Daoy (cell line): ENCODE data around the gene HDHD2. TPM values are rescaled to one million over a fixed set of nuclear protein-coding genes. Genes with fewer than 3 reads are reported as not detected.
A peak's percentile ranks its signal among the peaks of the same experiment; 100 is the strongest.
"Not testable (repeated sequence)": the region's sequence is repeated elsewhere in the genome, so short reads cannot be mapped to it uniquely, and the experiment has no call there.

Source experiments
- DNase-seq: peaks from one replicate; pipeline ENCODE4 v3.0.0-alpha.2; 2015; ENCODE audit warnings: low read depth
- total RNA-seq: library from RNA; depleted of rRNA; stranded (reverse); fragments of >200 nt; shearing (Covaris generic); gene quantifications from 2 replicates; pipeline ENCODE4 v1.2.3, GENCODE V29; 2014; rRNA removed

HDHD2 gene, protein sequence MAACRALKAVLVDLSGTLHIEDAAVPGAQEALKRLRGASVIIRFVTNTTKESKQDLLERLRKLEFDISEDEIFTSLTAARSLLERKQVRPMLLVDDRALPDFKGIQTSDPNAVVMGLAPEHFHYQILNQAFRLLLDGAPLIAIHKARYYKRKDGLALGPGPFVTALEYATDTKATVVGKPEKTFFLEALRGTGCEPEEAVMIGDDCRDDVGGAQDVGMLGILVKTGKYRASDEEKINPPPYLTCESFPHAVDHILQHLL
- total RNA-seq = 12.1 and 22.9 TPM in 2 replicates

DNA sequence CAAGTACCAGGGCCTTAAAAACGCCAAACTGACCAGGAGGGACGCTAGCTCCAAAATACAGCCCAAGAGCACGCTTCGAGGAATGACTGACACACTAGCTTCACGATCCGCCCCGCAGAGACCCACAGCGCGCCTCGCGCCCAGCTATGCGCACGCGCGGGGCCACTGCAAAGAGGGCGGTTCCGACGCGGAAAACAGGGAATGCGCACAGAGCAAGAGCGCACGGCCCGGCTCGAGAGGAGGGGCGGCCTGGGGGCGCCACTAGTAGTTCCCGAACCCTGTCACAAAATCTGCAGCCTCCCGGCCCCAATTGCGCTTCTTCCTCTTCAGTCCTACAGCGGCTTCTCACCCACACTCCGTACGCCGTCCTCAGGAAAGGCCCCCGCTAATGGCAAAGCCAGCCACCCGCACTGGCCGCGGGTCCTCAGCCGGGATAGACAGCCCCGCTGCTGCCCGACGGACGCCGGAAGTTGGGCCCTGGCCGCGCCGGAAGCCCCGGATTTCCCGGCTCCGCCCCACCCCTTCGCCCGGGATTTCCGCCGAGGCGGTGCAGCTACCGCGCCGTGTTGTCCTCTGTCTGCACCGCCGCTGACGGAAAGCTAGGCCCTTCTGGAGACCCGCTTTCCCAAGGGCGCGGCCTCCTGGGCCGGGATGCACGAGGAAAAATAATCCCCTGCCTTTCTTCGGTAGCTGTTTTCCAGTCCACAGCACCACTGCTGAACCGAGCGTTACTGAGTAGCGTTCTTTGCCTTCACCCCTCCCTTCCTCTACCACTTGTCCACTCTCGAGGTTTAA, at the start of gene HDHD2:
HDHD2 (minus strand) TSS at position 472 of the 795 bp plus-strand sequence. CDS start 14,061 bp downstream, outside the sequence.
- peak; percentile 83 for DNase-seq

DNA sequence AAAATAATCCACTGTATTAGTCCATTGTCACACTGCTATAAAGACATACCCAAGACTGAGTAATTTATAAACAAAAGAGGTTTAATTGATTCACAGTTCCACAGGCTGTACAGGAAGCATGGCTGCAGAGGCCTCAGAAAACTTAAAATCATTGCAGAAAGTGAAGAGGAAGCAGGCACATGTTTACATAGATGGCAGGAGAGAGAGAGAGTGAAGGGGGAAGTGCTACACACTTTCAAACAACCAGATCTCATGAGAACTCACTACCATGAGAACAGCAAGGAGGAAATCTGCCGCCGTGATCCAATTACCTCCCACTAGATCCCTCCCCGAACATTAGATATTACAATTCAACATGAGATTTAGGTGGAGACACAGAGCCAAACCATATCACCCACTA, 45.7 kb upstream of the HDHD2 start:
- not testable (repeated sequence) for DNase-seq

DNA sequence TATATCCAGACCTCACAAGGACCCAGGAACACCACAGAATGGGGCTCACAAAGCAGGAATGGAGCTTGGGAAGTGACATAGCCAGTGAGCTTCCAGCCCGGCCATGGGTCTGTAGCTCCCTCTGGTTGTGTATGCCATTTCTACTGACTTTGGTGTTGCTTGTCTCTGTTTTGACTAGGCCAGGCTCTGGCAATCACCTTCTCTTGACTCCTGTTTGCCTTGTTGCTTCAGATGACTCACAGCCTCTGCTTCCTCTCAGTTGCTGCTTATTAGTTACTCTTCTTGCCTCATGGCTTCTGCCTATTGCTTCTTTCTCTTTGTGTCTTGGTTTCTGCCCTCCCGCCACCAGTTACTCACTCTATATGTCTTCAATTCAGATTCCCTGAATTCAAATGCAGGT, 41.7 kb upstream of the HDHD2 start:
- peak; percentile 32 for DNase-seq

DNA sequence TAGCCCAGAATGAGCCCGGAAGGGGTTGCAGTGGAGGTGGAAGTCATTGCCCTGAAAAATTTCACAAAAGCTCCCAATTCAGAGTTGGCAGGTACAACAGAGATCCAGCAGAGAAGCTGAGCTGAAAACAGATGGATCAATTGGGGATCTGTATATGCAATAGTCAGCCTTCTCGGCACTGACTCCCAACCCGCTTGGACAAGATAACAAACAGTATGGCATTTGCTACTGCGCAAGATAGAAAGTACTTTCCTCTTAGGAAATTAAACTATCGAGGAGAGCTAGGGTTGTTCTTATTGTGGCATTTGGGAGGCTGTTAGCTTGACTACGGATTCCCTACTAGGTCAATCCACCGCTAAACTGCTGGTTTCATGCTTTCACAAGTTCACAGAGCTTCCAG, 37.4 kb upstream of the HDHD2 start:
- no peak for DNase-seq

DNA sequence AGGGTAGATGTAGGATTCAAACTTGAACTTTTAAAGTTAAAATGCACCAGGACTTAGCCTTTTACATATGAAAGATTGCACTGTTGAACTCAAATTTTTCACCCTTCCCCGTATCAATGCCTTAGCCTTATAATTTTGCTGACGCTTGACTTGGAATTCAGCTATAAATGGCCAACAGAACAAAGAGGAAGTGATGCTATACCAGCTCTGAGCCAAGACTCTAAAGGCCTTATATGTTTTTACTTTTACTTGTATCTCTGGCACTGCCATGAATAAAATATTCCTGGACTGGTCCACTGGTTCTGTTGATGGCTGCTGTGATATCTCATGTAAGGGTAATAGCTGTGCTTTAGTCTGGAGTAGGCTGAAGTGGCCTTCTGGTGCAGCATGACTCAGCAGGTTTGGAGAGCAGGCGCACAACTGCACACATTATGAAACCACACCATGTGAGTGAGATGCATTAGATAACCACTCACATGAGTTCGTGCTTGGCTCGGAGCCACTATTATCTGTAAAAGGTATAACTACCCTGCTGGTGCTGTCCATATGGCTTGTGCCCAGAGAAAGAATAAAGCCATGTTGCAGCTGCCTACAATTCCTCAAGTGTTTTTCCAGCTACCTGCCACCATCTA, 34.2 kb upstream of the HDHD2 start:
- peak; percentile 24 for DNase-seq

DNA sequence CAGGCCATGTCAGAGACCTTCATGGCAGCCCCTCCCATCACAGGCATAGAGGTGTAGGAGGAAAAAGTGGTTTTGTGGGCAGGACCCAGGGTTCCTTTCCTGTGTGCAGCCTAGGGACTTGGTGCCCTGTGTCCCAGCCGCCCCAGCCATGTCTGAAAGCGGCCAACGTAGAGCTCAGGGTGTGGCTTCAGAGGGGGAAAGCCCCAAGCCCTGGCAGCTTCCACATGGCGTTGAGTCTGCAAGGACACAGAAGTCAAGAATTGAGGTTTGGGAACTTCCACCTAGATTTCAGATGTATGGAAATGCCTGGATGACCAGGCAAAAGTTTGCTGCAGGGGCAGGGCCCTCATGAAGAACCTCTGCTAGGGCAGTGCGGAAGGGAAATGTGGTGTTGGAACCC, 31.9 kb upstream of the HDHD2 start:
- not testable (repeated sequence) for DNase-seq

DNA sequence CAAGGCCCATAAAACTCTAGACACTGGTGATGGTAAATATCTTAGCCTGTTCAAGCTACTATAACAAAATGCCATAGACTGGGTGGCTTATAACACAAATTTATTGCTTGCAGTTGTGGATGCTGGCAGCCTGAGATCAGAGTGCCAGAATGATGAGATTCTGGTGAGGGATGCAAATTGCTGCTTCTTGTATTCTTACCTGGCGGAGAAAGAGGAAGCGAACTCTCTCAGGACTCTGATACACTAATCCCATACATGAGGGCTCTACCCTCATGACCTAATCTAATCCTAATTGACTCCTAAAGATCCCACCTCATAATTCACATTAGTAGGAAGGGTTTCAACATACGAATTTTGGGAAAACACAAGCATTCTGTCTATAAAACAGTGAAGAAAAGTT, 30.5 kb upstream of the HDHD2 start:
- no peak for DNase-seq

DNA sequence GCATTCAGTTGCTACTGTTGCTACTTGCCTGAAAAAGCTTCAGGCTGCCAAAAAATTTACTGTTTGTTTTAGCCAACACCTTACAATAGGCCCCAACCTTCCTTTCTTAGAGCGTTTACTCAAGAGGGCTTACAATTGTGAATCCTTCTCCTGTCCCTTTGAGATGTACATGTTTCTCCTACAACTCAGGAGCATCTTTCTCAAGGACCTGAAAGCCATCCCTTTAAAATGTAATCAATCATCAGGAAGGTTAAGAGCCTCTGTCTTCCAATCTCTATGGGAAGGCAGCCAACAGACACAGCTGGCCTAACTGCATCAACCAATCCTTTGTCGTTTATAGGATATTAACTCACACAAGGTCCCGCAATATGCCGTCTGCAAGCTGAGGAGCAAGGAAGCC, 29.2 kb upstream of the HDHD2 start:
- DNase-seq = no peak

DNA sequence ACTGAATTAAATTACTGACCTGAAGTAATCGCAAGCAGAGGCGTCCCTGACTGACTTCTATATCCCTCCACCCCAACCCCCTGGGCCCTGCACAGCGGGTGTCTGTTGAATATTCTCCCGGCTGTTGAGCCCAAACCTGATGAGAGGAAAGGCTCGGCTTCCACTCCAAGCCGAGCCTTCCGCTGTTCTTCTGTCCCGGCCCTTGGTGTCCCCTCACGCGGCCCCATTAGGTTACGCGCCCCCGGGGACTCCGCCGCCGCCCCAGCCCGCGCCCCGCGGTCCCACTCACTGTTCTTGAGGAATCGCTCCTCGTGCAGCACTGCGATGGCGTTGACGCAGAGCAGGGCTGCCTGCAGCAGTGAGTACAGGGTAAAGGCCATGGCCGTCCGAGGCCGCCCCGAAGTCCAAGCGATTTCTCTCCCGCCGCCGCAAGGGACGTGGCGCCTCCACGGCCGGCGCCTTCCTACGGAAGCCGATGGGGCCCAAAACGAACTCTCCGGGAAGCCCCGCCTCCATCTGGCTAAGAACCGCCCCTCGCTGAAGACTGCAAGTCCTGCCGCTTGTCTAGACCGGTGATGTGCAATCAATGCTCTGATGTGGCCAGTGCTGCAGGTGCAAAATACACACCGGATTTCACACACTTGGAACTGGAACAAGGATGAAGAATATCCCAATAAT, 25.7 kb upstream of the HDHD2 start, which contains the start of gene IER3IP1:
IER3IP1 (minus strand) TSS at position 467 of the 678 bp plus-strand sequence; CDS start at position 380, 87 bp downstream.
- DNase-seq = peak; percentile 85

DNA sequence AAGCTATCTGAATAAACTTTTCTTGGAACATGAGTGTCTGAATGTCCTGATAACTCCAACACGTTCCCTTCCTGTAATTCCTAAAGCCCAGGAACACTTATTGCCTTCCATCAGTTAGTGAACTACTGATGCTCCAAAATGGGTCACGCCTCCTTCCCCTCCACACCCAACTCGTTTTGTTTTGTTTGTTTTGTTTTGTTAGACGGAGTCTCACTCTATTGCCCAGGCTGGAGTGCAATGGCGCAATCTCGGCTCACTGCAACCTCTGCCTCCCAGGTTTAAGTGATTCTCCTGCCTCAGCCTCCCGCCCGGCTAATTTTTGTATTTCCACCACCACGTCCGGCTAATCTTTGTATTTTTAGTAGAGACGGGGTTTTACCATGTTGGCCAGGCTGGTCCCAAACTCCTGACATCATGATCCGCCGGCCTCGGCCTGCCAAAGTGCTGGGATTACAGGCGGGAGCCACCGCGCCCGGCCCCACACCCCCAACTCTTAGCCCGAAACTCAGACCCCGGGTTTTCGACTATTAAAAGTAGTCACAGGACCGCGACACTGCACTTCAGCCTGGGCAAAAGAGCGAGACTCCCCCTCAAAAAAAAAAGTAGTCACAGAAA, 25.1 kb upstream of the HDHD2 start:
- DNase-seq = peak; percentile 2

DNA sequence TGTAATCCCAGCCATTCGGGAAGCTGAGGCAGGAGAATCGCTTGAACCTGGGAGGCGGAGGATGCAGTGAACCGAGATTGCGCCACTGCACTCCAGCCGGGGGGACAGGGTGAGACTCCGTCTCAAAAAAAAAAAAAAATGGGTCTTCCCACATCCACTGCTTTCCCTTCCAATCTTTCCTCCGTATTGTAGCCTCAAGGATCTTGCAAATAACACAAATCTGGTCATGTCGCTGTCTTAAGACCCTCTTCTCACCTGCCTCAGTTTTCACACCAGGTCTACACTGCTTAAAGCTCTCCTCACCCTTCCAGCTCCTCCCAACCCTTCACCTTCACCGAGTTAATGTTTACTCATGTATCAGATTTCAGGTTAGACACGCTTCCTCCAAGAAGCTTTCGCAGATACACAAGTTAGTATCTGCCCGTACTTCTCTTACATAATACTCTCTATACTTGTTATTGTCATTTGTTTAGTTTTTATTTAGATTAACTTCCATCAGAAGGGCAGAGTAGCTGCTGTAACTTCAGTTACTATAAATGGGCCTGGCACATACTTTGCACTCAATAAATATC, 24.3 kb upstream of the HDHD2 start:
- no peak for DNase-seq

DNA sequence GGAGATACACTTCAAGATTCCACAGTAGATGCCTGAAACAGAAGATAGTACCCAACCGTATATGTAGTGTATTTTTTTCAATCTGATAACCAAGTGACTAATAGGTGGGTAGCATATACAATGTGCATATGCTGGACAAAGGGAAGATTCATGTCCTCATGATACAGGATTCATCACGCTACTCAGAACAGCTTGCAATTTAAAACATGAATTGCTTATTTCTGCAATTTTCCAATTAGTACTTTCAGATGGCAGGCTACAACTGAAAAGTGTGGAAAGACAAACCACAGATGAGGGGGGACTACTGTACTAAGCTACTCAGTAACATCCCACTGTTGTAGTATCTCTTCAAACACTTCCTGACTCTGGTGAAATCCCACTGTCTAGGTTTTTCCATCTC, 22.2 kb upstream of the HDHD2 start:
- DNase-seq = no peak

DNA sequence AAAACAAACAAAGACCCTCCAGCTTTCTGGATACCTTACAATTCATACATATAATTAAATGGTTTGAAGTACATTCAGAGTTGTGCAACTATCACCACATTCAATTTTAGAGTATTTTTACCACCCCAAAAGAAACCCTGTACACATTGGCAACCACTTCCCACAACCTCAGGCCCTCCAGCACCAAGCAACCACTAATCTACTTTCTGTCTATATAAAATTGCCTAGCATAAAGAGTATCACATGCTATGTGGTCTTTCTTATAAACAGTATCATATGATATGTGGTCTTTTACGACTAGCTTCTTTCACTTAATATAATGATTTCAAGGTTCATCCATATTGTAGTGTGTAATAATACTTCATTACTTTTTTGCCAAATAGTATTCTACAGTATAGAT, 18.6 kb upstream of the HDHD2 start:
- DNase-seq = no peak

DNA sequence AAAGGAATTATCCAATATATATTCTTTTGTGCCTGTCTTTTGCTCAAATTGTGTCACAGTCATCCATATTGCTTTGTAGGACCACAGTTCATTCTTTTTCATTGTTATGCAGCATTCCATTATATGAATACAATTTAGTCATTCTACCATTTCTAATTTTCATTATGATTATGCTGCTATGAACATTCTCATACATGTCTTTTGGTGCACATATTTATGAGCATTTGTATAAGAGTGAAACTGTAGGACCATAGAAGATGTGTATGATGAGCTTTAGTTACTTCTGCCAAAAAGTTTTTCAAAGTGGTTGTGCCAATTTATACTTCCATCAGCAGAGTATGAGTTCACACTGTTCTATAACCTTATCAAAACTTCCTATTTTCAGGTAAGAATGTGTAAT, 18.2 kb upstream of the HDHD2 start:
- no peak for DNase-seq

DNA sequence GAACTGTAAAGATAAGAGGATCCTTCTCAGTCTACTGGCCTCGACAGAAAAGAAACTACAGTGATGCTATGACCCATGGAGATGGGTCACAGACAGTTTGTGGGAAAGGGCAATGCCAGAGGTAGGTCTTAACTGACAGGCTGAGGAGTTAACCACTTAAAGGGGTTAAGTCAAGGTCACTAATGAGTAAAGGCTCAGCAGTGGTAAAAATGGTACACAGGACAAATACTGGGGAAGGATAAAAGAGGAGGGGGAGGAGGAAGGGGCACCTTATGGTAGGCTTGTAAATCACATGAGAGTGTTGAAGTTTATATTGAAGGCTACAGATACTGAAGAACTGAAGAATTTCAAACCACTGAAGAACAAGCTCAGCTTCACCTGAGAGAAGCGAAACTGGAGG, 16.0 kb upstream of the HDHD2 start:
- no peak for DNase-seq

DNA sequence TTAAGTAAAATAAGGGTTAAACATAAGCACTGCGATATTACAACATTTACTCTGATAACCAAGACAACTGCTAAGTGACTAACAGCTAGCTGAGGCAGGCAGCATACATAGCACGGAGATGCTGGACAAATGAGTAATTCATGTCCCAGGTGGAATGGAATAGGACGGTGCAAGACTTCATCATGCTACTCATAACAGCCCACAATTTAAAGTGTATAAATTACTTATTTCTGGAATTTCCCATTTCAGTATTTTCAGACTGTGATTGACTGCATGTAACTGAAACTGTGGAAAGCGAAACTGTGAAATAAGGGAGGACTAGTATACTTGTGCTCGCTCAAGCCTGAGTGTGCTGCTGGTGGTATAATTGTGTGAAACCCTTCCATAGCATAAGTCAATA, 12.9 kb upstream of the HDHD2 start:
- peak; percentile 18 for DNase-seq

DNA sequence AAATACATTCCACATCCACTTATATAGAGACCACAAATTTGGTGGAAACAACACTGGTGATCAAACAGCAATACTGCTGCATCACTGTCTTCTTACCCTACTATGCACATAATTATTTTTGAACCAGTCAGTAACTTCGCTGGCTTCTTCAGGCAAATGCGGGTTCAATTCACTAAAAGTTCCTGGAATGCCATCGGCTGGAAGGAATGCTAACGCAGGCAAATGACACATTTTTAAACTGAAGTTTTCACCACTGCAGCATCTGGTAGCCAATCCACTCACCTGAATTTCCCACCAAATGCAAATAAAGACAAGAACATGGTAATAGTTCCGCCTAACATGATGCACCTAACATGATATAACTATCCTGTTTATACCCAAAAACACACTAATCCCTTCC, 10.0 kb upstream of the HDHD2 start:
- DNase-seq = no peak

DNA sequence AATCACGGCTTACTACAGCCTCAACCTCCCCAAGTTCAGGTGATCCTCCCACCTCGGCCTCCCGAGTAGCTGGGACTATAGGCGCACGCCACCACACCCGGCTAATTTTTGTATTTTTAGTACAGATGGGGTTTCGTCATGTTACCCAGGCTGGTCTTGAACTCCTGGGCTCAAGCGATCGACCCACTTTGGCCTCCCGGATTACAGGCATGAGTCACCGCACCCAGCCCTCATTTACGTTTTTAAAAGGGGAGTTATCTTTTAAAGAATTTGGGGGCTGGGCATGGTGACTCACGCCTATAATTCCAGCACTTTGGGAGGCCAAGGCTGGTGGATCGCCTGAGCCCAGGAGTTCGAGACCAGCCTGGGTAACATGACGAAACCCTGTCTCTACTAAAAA, 8.1 kb upstream of the HDHD2 start:
- peak; percentile 72 for DNase-seq

DNA sequence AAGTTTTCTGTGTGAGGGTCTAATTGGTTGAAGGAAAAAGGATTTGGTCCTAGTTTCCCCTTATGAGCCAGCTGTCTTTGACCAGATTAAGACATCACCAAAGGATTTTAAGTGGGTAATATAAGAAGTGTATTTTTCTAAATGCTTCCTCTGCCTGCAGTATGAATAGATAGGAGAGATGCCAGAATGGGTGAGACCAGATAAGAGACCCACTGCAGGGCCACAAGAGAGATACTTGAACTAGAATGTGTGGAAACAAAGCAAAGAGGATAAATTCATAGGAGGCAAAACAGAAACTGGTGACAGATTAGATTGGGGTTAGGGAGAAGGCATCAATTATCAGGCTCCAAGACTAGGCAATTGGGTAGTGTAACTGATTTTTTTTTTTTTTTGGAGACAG, 1.1 kb upstream of the HDHD2 start:
- DNase-seq = no peak

DNA sequence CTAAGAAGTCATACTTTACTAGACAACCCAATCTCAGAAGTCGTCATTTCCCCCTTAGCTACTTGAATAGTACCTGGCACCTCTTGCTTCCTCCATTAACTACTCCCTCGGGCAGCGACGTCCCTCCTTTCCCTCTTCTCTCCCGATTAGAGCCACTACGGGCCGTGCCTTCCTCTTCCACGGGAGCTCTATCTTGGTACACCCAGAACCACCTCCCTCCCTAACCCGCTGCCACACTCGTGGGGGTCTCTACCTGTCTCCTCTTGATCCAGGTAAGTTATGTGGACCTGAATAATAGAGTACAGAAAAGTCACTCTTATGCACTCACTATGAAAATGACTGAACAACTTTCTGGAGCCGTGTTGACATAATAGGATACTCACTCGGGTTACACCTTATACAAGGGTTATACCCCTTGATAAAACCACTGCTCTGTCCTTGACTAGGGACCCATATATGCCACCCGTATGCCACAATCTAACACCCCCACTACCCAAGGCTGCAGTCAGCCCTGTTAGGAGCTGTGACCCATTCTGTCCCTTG, 595 bp upstream of the HDHD2 start:
- DNase-seq = no peak

DNA sequence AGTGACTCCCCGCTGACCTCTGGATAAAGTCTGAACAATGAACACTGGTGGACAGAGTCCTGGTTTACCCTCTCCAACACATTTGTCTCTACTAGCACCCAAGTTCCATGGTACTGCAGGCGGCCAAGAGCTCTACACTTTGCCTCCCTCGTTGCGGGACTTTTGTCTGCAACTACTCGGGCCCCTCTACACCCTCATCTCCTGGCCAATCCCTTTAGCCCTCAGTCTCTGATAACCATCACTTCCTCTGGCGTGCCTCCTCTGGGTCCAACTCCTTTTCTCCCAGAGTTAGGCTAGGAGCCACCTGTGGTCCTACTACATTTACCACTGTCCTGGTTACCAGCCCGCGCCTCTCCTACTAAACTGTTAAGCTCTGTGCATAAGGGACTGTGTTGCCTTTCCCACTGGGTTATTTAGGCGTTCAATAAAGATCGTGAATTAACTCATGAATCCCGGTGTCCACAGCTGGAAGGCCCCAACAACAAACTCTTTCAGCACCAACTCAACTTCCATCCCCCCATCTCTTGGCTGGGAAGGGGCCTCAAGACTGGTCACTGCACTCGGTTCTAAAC, 757 bp downstream of the HDHD2 start:
- DNase-seq = peak; percentile 7
